Nephron progenitor cell (in vitro differentiated cells): ENCODE measurements around the gene LDLRAD4.

ENCODE experiments used
- DNase-seq: peaks from one replicate; pipeline ENCODE4 v3.0.0; 2021
- H3K27ac Mint-ChIP-seq: 2 replicates; pipeline ENCODE4 v1.8.0; 2021; ENCODE audit warnings: mild to moderate bottlenecking, moderate library complexity, mixed read lengths
- H3K27me3 Mint-ChIP-seq: 2 replicates; pipeline ENCODE4 v1.8.0; 2021; ENCODE audit warnings: mild to moderate bottlenecking, low read depth, mixed read lengths; ENCODE audit not compliant: poor library complexity
- H3K36me3 Mint-ChIP-seq: 2 replicates; pipeline ENCODE4 v1.8.0; 2021; ENCODE audit warnings: low read depth, mixed read lengths
- H3K4me1 Mint-ChIP-seq: 2 replicates; pipeline ENCODE4 v1.8.0; 2021; ENCODE audit warnings: mixed read lengths
- H3K4me3 Mint-ChIP-seq: 2 replicates; pipeline ENCODE4 v1.8.0; 2021; ENCODE audit warnings: mild to moderate bottlenecking, moderate library complexity, mixed read lengths
- H3K9me3 Mint-ChIP-seq: 2 replicates; pipeline ENCODE4 v1.8.0; 2021; ENCODE audit warnings: mild to moderate bottlenecking, moderate library complexity, mixed read lengths
- CTCF ChIP-seq: fragments of 200-600 bp; sonication (generic); IDR thresholded peaks from 2 replicates; pipeline ENCODE4 v1.5.0; 2021; ENCODE audit warnings: antibody characterized with exemption

Gene LDLRAD4

GRCh38 chr18:13390711-13391110 is 172.2 kb downstream of the LDLRAD4 start:
- H3K27me3 Mint-ChIP-seq: peaks cover 19% of the 10 kb centered on the region
- no peaks in the 10 kb centered on the region for H3K9me3 Mint-ChIP-seq
- TF ChIP-seq CTCF: no peak
- H3K4me1 Mint-ChIP-seq: peaks cover 44% of the 10 kb centered on the region
- H3K4me3 Mint-ChIP-seq: no peak overlapping the region
- no peak overlapping the region for H3K27ac Mint-ChIP-seq
- no peaks in the 10 kb centered on the region for H3K36me3 Mint-ChIP-seq
- no peak for DNase-seq

GRCh38 chr18:13392029-13392750 is 173.6 kb downstream of the LDLRAD4 start:
- no peaks in the 10 kb centered on the region for H3K9me3 Mint-ChIP-seq
- no peak overlapping the region for H3K27ac Mint-ChIP-seq
- no peak for DNase-seq
- peaks cover 16% of the 10 kb centered on the region for H3K27me3 Mint-ChIP-seq
- H3K4me1 Mint-ChIP-seq: peaks cover 48% of the 10 kb centered on the region
- no peak for TF ChIP-seq CTCF
- H3K4me3 Mint-ChIP-seq: no peak overlapping the region
- no peaks in the 10 kb centered on the region for H3K36me3 Mint-ChIP-seq

GRCh38 chr18:13392899-13393298 is 174.3 kb downstream of the LDLRAD4 start:
- Mint-ChIP-seq H3K36me3 (no peaks in the 10 kb centered on the region), H3K4me3 (no peak overlapping the region), H3K27ac (no peak overlapping the region), H3K27me3 (peaks cover 16% of the 10 kb centered on the region), H3K9me3 (no peaks in the 10 kb centered on the region), H3K4me1 (peaks cover 45% of the 10 kb centered on the region)
- no peak for DNase-seq
- no peak for TF ChIP-seq CTCF

- no peak for TF ChIP-seq CTCF
- Mint-ChIP-seq H3K27me3 (peaks cover 16% of the 10 kb centered on the region), H3K4me1 (peaks cover 41% of the 10 kb centered on the region), H3K4me3 (no peak overlapping the region), H3K36me3 (no peaks in the 10 kb centered on the region), H3K9me3 (no peaks in the 10 kb centered on the region), H3K27ac (peak overlapping the region; percentile 24)
- DNase-seq: no peak
These were observed 174.8 kb downstream of the LDLRAD4 start for GRCh38 chr18:13393338-13393737.

GRCh38 chr18:13394801-13395200 is 176.2 kb downstream of the LDLRAD4 start:
- Mint-ChIP-seq H3K9me3 (no peaks in the 10 kb centered on the region), H3K36me3 (no peaks in the 10 kb centered on the region), H3K27ac (no peak overlapping the region), H3K27me3 (peaks cover 16% of the 10 kb centered on the region), H3K4me1 (peaks cover 33% of the 10 kb centered on the region), H3K4me3 (no peak overlapping the region)
- DNase-seq: peak; percentile 38
- TF ChIP-seq CTCF: no peak

- Mint-ChIP-seq H3K27me3 (peaks cover 17% of the 10 kb centered on the region), H3K36me3 (no peaks in the 10 kb centered on the region), H3K9me3 (no peaks in the 10 kb centered on the region), H3K4me1 (peaks cover 33% of the 10 kb centered on the region), H3K27ac (no peak overlapping the region), H3K4me3 (no peak overlapping the region)
- TF ChIP-seq CTCF: no peak
- no peak for DNase-seq
These were observed 177.0 kb downstream of the LDLRAD4 start for GRCh38 chr18:13395577-13395976.
